GM12878 (cell line): ENCODE measurements around the gene TIMP4. TPM values are rescaled to one million over a fixed set of nuclear protein-coding genes. Genes with fewer than 3 reads are reported as not detected.

Source experiments
- ATAC-seq: fragments of 200-7000 bp; cut with Tn5 transposase; 3 replicates; pipeline ENCODE4 v1.9.1; 2020; ENCODE audit warnings: mild to moderate bottlenecking, moderate library complexity
- BruUV-seq: library from RNA; stranded (reverse); fragments of 400-500 nt; replicated peaks from 2 replicates; lab custom pipeline; 2021; lab: Mats Ljungman, UMichigan
- CTCF ChIA-PET: fragments of 300-600 bp; sonication (Branson Sonifier 250); formaldehyde crosslinking; extraction: SDS; loops from one replicate; lab custom pipeline; 2021; ENCODE audit warnings: inconsistent platforms; lab: Yijun Ruan, JAX
- POLR2A ChIA-PET: fragments of 350-600 bp; formaldehyde crosslinking; extraction: SDS; loops from one replicate; lab custom pipeline; 2021; ENCODE audit warnings: inconsistent platforms; lab: Charles Lee
- RAD21 ChIA-PET: fragments of 300-600 bp; sonication (Branson Sonifier 250); formaldehyde crosslinking; loops from one replicate; lab custom pipeline; 2023; ENCODE audit warnings: antibody characterized with exemption; ENCODE audit not compliant: unreplicated experiment; lab: Charles Lee
- SMC1A ChIA-PET: fragments of 300-600 bp; sonication (Branson Sonifier 250); formaldehyde crosslinking; loops from one replicate; lab custom pipeline; 2023; ENCODE audit not compliant: unreplicated experiment, uncharacterized antibody; lab: Charles Lee
- DNase-seq: peaks from one replicate; pipeline ENCODE4 v3.0.0-alpha.2; 2011; ENCODE audit warnings: low read depth, low spot score
- FAIRE-seq: peaks from 3 replicates; lab custom pipeline; 2011; peaks lifted over from hg19 to GRCh38; lab: Jason Lieb, UNC
- H2AFZ ChIP-seq: 2 replicates; pipeline ENCODE4 v1.6.0; 2011; ENCODE audit warnings: low read depth, low read length, control low read depth; ENCODE audit not compliant: control insufficient read depth
- H3K27ac ChIP-seq: 2 replicates; pipeline ENCODE4 v1.5.1; 2011; ENCODE audit warnings: control low read depth; ENCODE audit not compliant: control insufficient read depth, insufficient read depth
- H3K27me3 ChIP-seq, 2 experiments: replicated peaks in 1 of 2; 2 replicates each; pipeline versions ENCODE4 v1.6.0 to v1.6.1; 2011; ENCODE audit warnings: low read length in 1 of 2; ENCODE audit not compliant: control insufficient read depth in 2 of 2, insufficient read depth in 2 of 2
- H3K36me3 ChIP-seq, 2 experiments: 2 replicates each; pipeline ENCODE4 v1.5.1; 2011; ENCODE audit warnings: low read length in 1 of 2; ENCODE audit not compliant: control insufficient read depth in 2 of 2, insufficient read depth in 2 of 2
- H3K4me1 ChIP-seq: 2 replicates; pipeline ENCODE4 v1.6.1; 2011; ENCODE audit warnings: mild to moderate bottlenecking, low read length, moderate library complexity, mixed read lengths; ENCODE audit not compliant: control insufficient read depth, insufficient read depth
- H3K4me2 ChIP-seq: 2 replicates; pipeline ENCODE4 v1.6.0; 2011; ENCODE audit warnings: control low read depth; ENCODE audit not compliant: control insufficient read depth, insufficient read depth
- H3K4me3 ChIP-seq: fragments of 200-600 bp; sonication (generic); 2 replicates; pipeline ENCODE4 v1.5.1; 2016
- H3K79me2 ChIP-seq: 2 replicates; pipeline ENCODE4 v1.6.0; 2011; ENCODE audit warnings: low read length; ENCODE audit not compliant: control insufficient read depth, insufficient read depth
- H3K9ac ChIP-seq: 2 replicates; pipeline ENCODE4 v1.8.0; 2011; ENCODE audit warnings: low read length, control low read depth, mixed read lengths; ENCODE audit not compliant: control insufficient read depth, insufficient read depth
- H3K9me3 ChIP-seq: replicated peaks from 3 replicates; pipeline ENCODE4 v1.5.1; 2011; ENCODE audit warnings: mild to moderate bottlenecking, low read length; ENCODE audit not compliant: control insufficient read depth, insufficient read depth
- H4K20me1 ChIP-seq: 2 replicates; pipeline ENCODE4 v1.6.0; 2011; ENCODE audit not compliant: control insufficient read depth, insufficient read depth
- BHLHE40 ChIP-seq, 2 experiments: fragments of 450-650 bp in 1 of 2; IDR thresholded peaks; 2 replicates each; pipeline ENCODE4 v1.6.1; 2011 to 2017; ENCODE audit warnings: low read depth in 2 of 2, borderline replicate concordance in 1 of 2, improper control_type of control experiment in 1 of 2, low read length in 1 of 2, mild to moderate bottlenecking in 1 of 2
- CHD2 ChIP-seq: IDR thresholded peaks from 2 replicates; pipeline ENCODE4 v1.6.1; 2011; ENCODE audit warnings: low read depth, low read length, improper control_type of control experiment, borderline replicate concordance
- CREM ChIP-seq: IDR thresholded peaks from 2 replicates; pipeline ENCODE4 v1.6.1; 2014; ENCODE audit warnings: antibody characterized with exemption, low read depth
- CTCF ChIP-seq, 3 experiments: IDR thresholded peaks in 2 of 3; conservative IDR thresholded peaks in 1 of 3; 2 replicates each; pipeline ENCODE4 v1.5.1; 2011; ENCODE audit warnings: low read depth in 3 of 3, low read length in 3 of 3, mild to moderate bottlenecking in 3 of 3, control low read depth in 2 of 3, moderate library complexity in 2 of 3, inconsistent platforms in 1 of 3, mixed read lengths in 1 of 3; ENCODE audit not compliant: control insufficient read depth in 2 of 3, insufficient read depth in 1 of 3; ENCODE audit errors: extremely low read depth in 1 of 3
- CUX1 ChIP-seq: IDR thresholded peaks from 2 replicates; pipeline ENCODE4 v1.6.1; 2012; ENCODE audit warnings: improper control_type of control experiment, low read depth, low read length; ENCODE audit not compliant: insufficient replicate concordance
- DPF2 ChIP-seq: fragments of 450-650 bp; IDR thresholded peaks from 2 replicates; pipeline ENCODE4 v1.6.1; 2017; ENCODE audit warnings: mild to moderate bottlenecking
- IKZF2 ChIP-seq, 2 experiments: fragments of 450-650 bp; IDR thresholded peaks; 2 replicates each; pipeline ENCODE4 v1.6.1; 2017; ENCODE audit warnings: mild to moderate bottlenecking in 2 of 2, moderate library complexity in 2 of 2
- LARP7 ChIP-seq: fragments of 450-650 bp; IDR thresholded peaks from 2 replicates; pipeline ENCODE4 v1.6.1; 2017; ENCODE audit warnings: mild to moderate bottlenecking
- NFIC ChIP-seq: IDR thresholded peaks from 2 replicates; pipeline ENCODE4 v1.6.1; 2012; ENCODE audit warnings: low read depth, mild to moderate bottlenecking, inconsistent platforms, low read length, moderate library complexity
- POU2F2 ChIP-seq: IDR thresholded peaks from 3 replicates; pipeline ENCODE4 v1.6.1; 2011; ENCODE audit warnings: low read depth, mild to moderate bottlenecking, low read length, borderline replicate concordance
- RAD21 ChIP-seq: IDR thresholded peaks from 2 replicates; pipeline ENCODE4 v1.6.1; 2011; ENCODE audit warnings: mild to moderate bottlenecking, low read depth, low read length, moderate library complexity; ENCODE audit not compliant: insufficient read depth
- RUNX3 ChIP-seq: IDR thresholded peaks from 2 replicates; pipeline ENCODE4 v1.6.1; 2012; ENCODE audit warnings: low read length, inconsistent platforms
- SMARCA5 ChIP-seq: fragments of 450-650 bp; IDR thresholded peaks from 2 replicates; pipeline ENCODE4 v1.6.1; 2017; ENCODE audit warnings: mild to moderate bottlenecking
- SMC3 ChIP-seq: IDR thresholded peaks from 2 replicates; pipeline ENCODE4 v1.6.1; 2011; ENCODE audit warnings: low read length, improper control_type of control experiment, borderline replicate concordance
- TCF12 ChIP-seq: IDR thresholded peaks from 2 replicates; pipeline ENCODE4 v1.6.1; 2011; ENCODE audit warnings: low read depth, mild to moderate bottlenecking, low read length
- TCF3 ChIP-seq: IDR thresholded peaks from 2 replicates; pipeline ENCODE4 v1.6.1; 2012; ENCODE audit warnings: low read depth, mild to moderate bottlenecking, low read length, borderline replicate concordance; ENCODE audit not compliant: insufficient read depth
- ZNF274 ChIP-seq: IDR thresholded peaks from one replicate; pipeline ENCODE4 v1.8.0; 2011; ENCODE audit not compliant: insufficient read length, insufficient read depth
- WGBS: methylation state at CpG from one replicate; pipeline ENCODE4 v1.1.6; 2016; ENCODE audit warnings: low lambda C conversion rate; ENCODE audit not compliant: insufficient replicate concordance, insufficient coverage; ENCODE audit errors: missing lambda C conversion rate; 5-methylcytosine and 5-hydroxymethylcytosine counted together
- in situ Hi-C: fragments of 300-500 bp; cut with MboI; formaldehyde crosslinking; loops from 9 replicates; pipeline ENCODE4 v1.14.3; 2018; ENCODE audit warnings: mixed read lengths
- intact Hi-C: fragments of 100-400 bp; cut with micrococcal nuclease; formaldehyde crosslinking; loops from one replicate; pipeline ENCODE4 v1.14.2; 2022; ENCODE audit not compliant: unreplicated experiment
- polyA plus RNA-seq, 11 experiments: library from polyadenylated mRNA; depleted of rRNA in 4 of 11; unstranded in 6 of 11; stranded (reverse) in 5 of 11; fragments of >200 nt; fragmentation: Nextera tagmentation in 4 of 11; fragmentation: Illumina TruSeq in 1 of 11; extraction: Ambion mirVana in 4 of 11; extraction: Trizol in 1 of 11; gene quantifications; 1 replicate in 1 of 11; 2 replicates in 10 of 11; pipeline versions ENCODE4 v1.2.1 to v1.2.3, GENCODE V29; 2011 to 2016; ENCODE audit warnings: inconsistent platforms in 2 of 11, missing spikeins in 2 of 11, low read depth in 1 of 11
- total RNA-seq, 4 experiments: library from RNA; depleted of rRNA in 3 of 4; stranded (reverse); fragments of >200 nt in 3 of 4; fragmentation: Illumina TruSeq in 1 of 4; extraction: Trizol in 1 of 4; gene quantifications; 2 replicates each; pipeline versions ENCODE4 v1.2.1 to v1.2.3, GENCODE V29; 2013 to 2021

Gene TIMP4
- total and polyA plus RNA-seq, 10 of the 15 experiments (the other 5 are each of a cell fraction or from before 2014, with no cell fraction given) = 0.07 TPM; not detected in 9

- ATAC-seq (peak; percentile 79), FAIRE-seq (peak; percentile 44), DNase-seq (no peak)
- Histone ChIP-seq H2AFZ (no peak overlapping the region), H3K79me2 (no peaks in the 10 kb centered on the region), H3K9ac (no peak overlapping the region; the same call in 1 of the 2 replicates), H3K9me3 (no peaks in the 10 kb centered on the region; the same call in 2 of the 3 replicates), H3K4me1 (peaks cover 44% of the 10 kb centered on the region), H3K27ac (peak overlapping the region; percentile 79), H3K4me3 (no peak overlapping the region), H3K27me3 (no peaks in the 10 kb centered on the region), H3K36me3 (no peaks in the 10 kb centered on the region), H4K20me1 (no peaks in the 10 kb centered on the region), H3K4me2 (peak overlapping the region; percentile 45)
- CTCF ChIA-PET = interaction anchor here (0.5 to 7.1 kb wide), 24 partner anchors 9 to 564 kb away, joined by 3 to 86 read pairs (median 5); no protein-coding TSS in a partner anchor
- BruUV-seq = no TSS peak
- RAD21 ChIA-PET = interaction anchor here (0.8 to 4.1 kb wide), 8 partner anchors 10 to 284 kb away, joined by 3 to 17 read pairs (median 12); no protein-coding TSS in a partner anchor
- POLR2A ChIA-PET = interaction anchor here (0.6 to 1.3 kb wide), 5 partner anchors 11 to 453 kb away, joined by 3 to 4 read pairs (median 3); no protein-coding TSS in a partner anchor
- SMC1A ChIA-PET = interaction anchor here (0.7 to 9.2 kb wide), 16 partner anchors 9 to 300 kb away, joined by 3 to 83 read pairs (median 3); no protein-coding TSS in a partner anchor
- WGBS = 5% methylated on average over 3 of the region's 3 CpGs
- intact Hi-C loops (loop anchor here (2.0 to 5.0 kb wide), 4 partner anchors 56 to 368 kb away; partner anchors contain the start of gene TSEN2), in situ Hi-C loops (no loop called here)
- TF ChIP-seq CHD2 (no peak), ZNF274 (no peak), RUNX3 (peak; percentile 40; the same call in 1 of the 2 replicates), CUX1 (no peak), IKZF2 (IDR thresholded peaks at IDR 0.05) (peak in 1 of 2 experiments; percentile 2; a peak in 1 of 4 replicates), BHLHE40 (IDR thresholded peaks at IDR 0.05; ENCODE audit: borderline replicate concordance in 1 of 2, low read depth in 2 of 2, low read length in 1 of 2) (0 out of 4 replicates have a peak, but pooled peaks of 1 of the 2 experiments have one; percentile 15), SMC3 (peak; percentile 64), NFIC (no peak), SMARCA5 (0 out of 2 replicates have a peak, but pooled peaks have one; percentile 34), DPF2 (no peak), POU2F2 (peak; percentile 19; the same call in 1 of the 3 replicates), TCF12 (0 out of 2 replicates have a peak, but pooled peaks have one; percentile 19), CREM (no peak), LARP7 (0 out of 2 replicates have a peak, but pooled peaks have one; percentile 29), TCF3 (0 out of 2 replicates have a peak, but pooled peaks have one; percentile 61), RAD21 (peak; percentile 59), CTCF (IDR thresholded peaks at IDR 0.05 in 2 of 3, conservative IDR thresholded peaks at IDR 0.05 in 1 of 3; ENCODE audit: control insufficient read depth in 2 of 3, extremely low read depth in 1 of 3, insufficient read depth in 1 of 3, low read depth in 3 of 3, low read length in 3 of 3) (peak; percentile 72 to 92 (median 83))
Measured at GRCh38 chr3:12194669-12195161, 36.0 kb upstream of the TIMP4 start.
